Measurements from ENCODE around the gene SLC13A3. TPM values are rescaled to one million over a fixed set of nuclear protein-coding genes. Genes with fewer than 3 reads are reported as not detected.

Gene SLC13A3
- total and polyA plus RNA-seq, 2 donors (not counting 3 experiments of a cell fraction or from before 2014, with no cell fraction given): 0.11 to 0.40 TPM

GRCh38 chr20:46575937-46576461, 75.3 kb downstream of the SLC13A3 start:
- dilution Hi-C loops (cut with MboI; ENCODE audit: extremely low pct_ligation_motif_present, low sequenced_read_pairs) (no loop called here), intact Hi-C loops (cut with micrococcal nuclease) (no loop called here)
- Histone ChIP-seq H3K4me2 (ENCODE audit: insufficient read depth, low read length) (no peak overlapping the region), H4K20me1 (replicated peaks; ENCODE audit: control insufficient read depth, extremely low read depth, insufficient read depth, low read length) (no peaks in the 10 kb centered on the region), H3K9ac (replicated peaks; ENCODE audit: extremely low read depth, insufficient read depth, low read length) (no peak overlapping the region), H2AFZ (ENCODE audit: low read depth, low read length) (no peak overlapping the region), H3K9me3 (replicated peaks; ENCODE audit: control insufficient read depth, insufficient read depth, low read length) (no peaks in the 10 kb centered on the region), H3K4me1 (ENCODE audit: control insufficient read depth, extremely low read depth, insufficient read depth, low read length) (peaks cover 3% of the 10 kb centered on the region), H3K9me1 (replicated peaks; ENCODE audit: control insufficient read depth, extremely low read depth, insufficient read depth, low read length) (no peaks in the 10 kb centered on the region), H3K36me3 (ENCODE audit: control insufficient read depth in 2 of 2, extremely low read depth in 1 of 2, insufficient read depth in 2 of 2, low read length in 2 of 2) (no peaks in the 10 kb centered on the region), H3K79me2 (ENCODE audit: control insufficient read depth, insufficient read depth, low read length) (no peaks in the 10 kb centered on the region), H3K4me3 (replicated peaks in 1 of 3; ENCODE audit: insufficient read depth in 1 of 3, low read depth in 1 of 3, low read length in 3 of 3) (no peak overlapping the region), H3K27me3 (ENCODE audit: control insufficient read depth in 2 of 2, insufficient read depth in 2 of 2, low read length in 2 of 2) (no peaks in the 10 kb centered on the region), H3K27ac (ENCODE audit: insufficient read depth, low read depth, low read length) (no peak overlapping the region)
- FAIRE-seq (no peak), DNase-seq (ENCODE audit: low read depth, low spot score) (no peak)
- no TSS peak for BruUV-seq (replicated peaks)
- POLR2A ChIA-PET: no interaction called here
- no peak for TF ChIP-seq JUN (IDR thresholded peaks at IDR 0.05; ENCODE audit: borderline replicate concordance, insufficient read depth, insufficient read length, low read depth)
- TF ChIP-seq EZH2 (IDR thresholded peaks at IDR 0.05; ENCODE audit: borderline replicate concordance, low read depth, low read length, severe bottlenecking): no peak
- no peak for TF ChIP-seq MAX (IDR thresholded peaks at IDR 0.05; ENCODE audit: insufficient read depth, insufficient read length)
- no peak for TF ChIP-seq MYC (IDR thresholded peaks at IDR 0.05; ENCODE audit: low read depth, low read length)
- no peak for TF ChIP-seq CTCF (IDR thresholded peaks at IDR 0.05; ENCODE audit: extremely low read depth in 1 of 2, insufficient read depth in 1 of 2, low read depth in 1 of 2, low read length in 2 of 2)
- no peak for TF ChIP-seq POLR2A (IDR thresholded peaks at IDR 0.05; ENCODE audit: low read depth, low read length)
- no peak for TF ChIP-seq FOS (IDR thresholded peaks at IDR 0.05; ENCODE audit: borderline replicate concordance, insufficient read depth, low read length)
- TF ChIP-seq POLR2AphosphoS5 (IDR thresholded peaks at IDR 0.05; ENCODE audit: insufficient read depth, low read depth, low read length): no peak
- no peak for TF ChIP-seq GATA2 (IDR thresholded peaks at IDR 0.05; ENCODE audit: insufficient read depth, insufficient read length, low read depth, low read length)
- CTCF ChIA-PET: interaction anchor here (1.7 kb wide), 1 partner anchor 14 kb away, joined by 10 read pairs; no protein-coding TSS in a partner anchor
